Karpas-422 (cell line): ENCODE results near the gene MR1. TPM values are rescaled to one million over a fixed set of nuclear protein-coding genes. Genes with fewer than 3 reads are reported as not detected.
A peak's percentile ranks its signal among the peaks of the same experiment; 100 is the strongest.

Experiments used
- DNase-seq: peaks from one replicate; pipeline ENCODE4 v3.0.0-alpha.2; 2015
- H2AFZ ChIP-seq: fragments of 200-600 bp; sonication (generic); 2 replicates; pipeline ENCODE4 v1.6.1; 2014; ENCODE audit warnings: antibody characterized with exemption, low read length, mixed read lengths
- H3K27ac ChIP-seq: fragments of 200-600 bp; sonication (generic); 2 replicates; pipeline ENCODE4 v1.5.1; 2014; ENCODE audit warnings: mild to moderate bottlenecking, low read length, moderate library complexity
- H3K27me3 ChIP-seq: fragments of 200-600 bp; sonication (generic); 2 replicates; pipeline ENCODE4 v1.6.1; 2014; ENCODE audit warnings: low read length, mixed read lengths
- H3K36me3 ChIP-seq: fragments of 200-600 bp; sonication (generic); 2 replicates; pipeline ENCODE4 v1.6.1; 2014; ENCODE audit warnings: low read length, mixed read lengths; ENCODE audit not compliant: insufficient read depth
- H3K4me1 ChIP-seq: fragments of 200-600 bp; sonication (generic); 2 replicates; pipeline ENCODE4 v1.6.1; 2014; ENCODE audit warnings: mild to moderate bottlenecking, low read length, mixed read lengths
- H3K4me2 ChIP-seq: fragments of 200-600 bp; sonication (generic); 2 replicates; pipeline ENCODE4 v1.6.1; 2014; ENCODE audit warnings: low read length, low read depth, mild to moderate bottlenecking; ENCODE audit not compliant: poor library complexity, severe bottlenecking
- H3K4me3 ChIP-seq: fragments of 200-600 bp; sonication (generic); 2 replicates; pipeline ENCODE4 v1.5.1; 2014; ENCODE audit warnings: mild to moderate bottlenecking, antibody characterized with exemption, low read length, mixed read lengths
- H3K79me2 ChIP-seq: fragments of 200-600 bp; sonication (generic); 2 replicates; pipeline ENCODE4 v1.6.1; 2014; ENCODE audit warnings: mild to moderate bottlenecking, low read length, mixed read lengths
- H3K9ac ChIP-seq: fragments of 200-600 bp; sonication (generic); 2 replicates; pipeline ENCODE4 v1.6.0; 2014; ENCODE audit warnings: low read length
- H3K9me2 ChIP-seq: fragments of 200-600 bp; sonication (generic), shearing (Covaris generic); replicated peaks from 2 replicates; pipeline ENCODE4 v1.6.0; 2014; ENCODE audit warnings: mild to moderate bottlenecking, low read length, moderate library complexity; ENCODE audit not compliant: insufficient read depth
- H3K9me3 ChIP-seq: fragments of 300-700, 200-600 bp; sonication (generic); 2 replicates; pipeline ENCODE4 v1.6.1; 2014; ENCODE audit warnings: low read length, mixed read lengths
- H4K20me1 ChIP-seq: fragments of 200-600 bp; sonication (generic); 2 replicates; pipeline ENCODE4 v1.6.1; 2014; ENCODE audit warnings: mild to moderate bottlenecking, antibody characterized with exemption, low read length, low read depth; ENCODE audit not compliant: insufficient read depth
- total RNA-seq: library from RNA; depleted of rRNA; stranded (reverse); fragments of >200 nt; shearing (Covaris generic); gene quantifications from 2 replicates; pipeline ENCODE4 v1.2.3, GENCODE V29; 2014; ENCODE audit warnings: low replicate concordance; rRNA removed

Gene MR1
- total RNA-seq, 1 experiment from 2014 or later: 37.3 TPM

DNA sequence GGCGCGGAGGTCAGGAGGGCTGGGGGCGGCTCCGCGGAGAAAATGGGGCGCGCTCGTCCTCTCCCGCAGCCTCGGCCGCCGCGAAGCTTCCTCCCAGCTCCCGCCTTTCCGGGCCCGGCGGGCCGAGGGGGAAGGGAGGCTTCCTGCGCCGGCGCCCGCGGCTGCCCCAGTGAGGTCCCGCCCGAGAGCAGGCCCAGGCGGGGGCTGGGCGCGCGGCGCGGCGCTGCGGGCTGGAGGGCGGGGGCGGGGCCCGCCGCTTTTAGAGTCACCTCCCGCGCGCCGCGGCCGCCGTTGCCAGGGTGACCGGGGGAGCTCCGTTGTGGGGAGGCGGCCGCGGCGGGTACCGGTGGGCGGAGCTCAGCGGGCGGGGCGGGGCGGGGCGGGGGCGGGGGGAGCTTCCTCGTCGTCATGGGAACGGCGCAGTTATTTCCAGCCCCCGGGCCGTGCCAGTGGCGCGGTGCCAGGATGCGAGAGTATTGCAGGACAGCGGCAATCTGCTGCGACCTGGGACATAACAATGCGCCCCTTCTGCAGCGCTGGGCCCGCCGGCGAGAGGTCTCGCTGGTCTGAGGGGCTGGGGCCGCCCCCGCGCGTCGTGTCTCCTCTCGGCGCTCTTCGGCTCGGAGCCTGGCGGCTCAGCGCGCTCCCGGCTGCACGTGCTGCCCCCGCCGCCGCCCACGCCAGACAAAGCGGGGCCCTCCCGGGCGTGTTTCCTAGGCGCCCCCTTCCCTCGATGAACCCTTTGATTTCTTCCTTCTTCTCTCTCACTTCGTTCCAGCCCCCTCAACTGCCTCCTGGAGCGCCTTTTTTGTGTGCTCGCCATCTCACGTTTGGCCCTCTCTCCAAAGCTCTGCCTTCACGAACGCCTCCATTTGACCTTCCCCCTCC is 71.6 kb downstream of the MR1 start:
- peak overlapping the region; percentile 98 for H2AFZ ChIP-seq
- no peaks in the 10 kb centered on the region for H3K36me3 ChIP-seq
- peak overlapping the region; percentile 72 for H3K9ac ChIP-seq
- no peaks in the 10 kb centered on the region for H3K9me3 ChIP-seq
- H3K9me2 ChIP-seq: no peaks in the 10 kb centered on the region
- H4K20me1 ChIP-seq: no peaks in the 10 kb centered on the region
- H3K4me3 ChIP-seq: peak overlapping the region; percentile 68
- no peaks in the 10 kb centered on the region for H3K79me2 ChIP-seq
- H3K27me3 ChIP-seq: no peaks in the 10 kb centered on the region
- peaks cover 39% of the 10 kb centered on the region for H3K4me1 ChIP-seq
- H3K27ac ChIP-seq: no peak overlapping the region
- peak overlapping the region; percentile 97 for H3K4me2 ChIP-seq
- DNase-seq: peak; percentile 93

GRCh38 chr1:181106022-181106312 is 72.2 kb downstream of the MR1 start:
- H3K4me3 ChIP-seq: peak overlapping the region; percentile 63
- H3K4me1 ChIP-seq: peaks cover 41% of the 10 kb centered on the region
- H4K20me1 ChIP-seq: no peaks in the 10 kb centered on the region

DNA sequence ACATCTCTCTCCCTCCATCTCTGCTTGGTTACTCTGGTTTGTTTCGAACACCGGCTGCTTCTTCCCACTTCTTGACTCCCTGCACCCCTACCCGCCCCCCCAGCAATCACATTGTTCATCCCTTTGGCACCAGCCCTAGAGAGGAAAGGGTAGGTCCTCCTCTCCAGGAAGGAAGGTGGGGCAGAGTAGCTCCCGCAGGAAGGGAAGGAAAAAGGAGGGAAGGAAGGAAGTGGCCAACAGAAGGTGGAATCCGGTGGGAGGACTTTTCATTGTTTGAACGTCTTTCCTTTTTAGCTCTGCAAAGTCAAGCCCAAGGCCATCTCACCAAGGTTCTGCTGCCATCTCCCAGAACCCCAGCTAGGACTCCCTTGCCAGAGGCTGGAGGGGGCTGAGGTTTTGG is 72.7 kb downstream of the MR1 start:
- Histone ChIP-seq H3K79me2 (no peaks in the 10 kb centered on the region), H3K27me3 (no peaks in the 10 kb centered on the region), H3K27ac (no peak overlapping the region), H2AFZ (no peak overlapping the region), H3K4me3 (no peak overlapping the region), H3K9me2 (no peaks in the 10 kb centered on the region), H3K4me2 (no peak overlapping the region), H4K20me1 (no peaks in the 10 kb centered on the region), H3K9me3 (no peaks in the 10 kb centered on the region), H3K4me1 (peaks cover 41% of the 10 kb centered on the region), H3K36me3 (no peaks in the 10 kb centered on the region), H3K9ac (no peak overlapping the region)
- no peak for DNase-seq

More at GRCh38 chr1:181106022-181106312, 72.2 kb downstream of the MR1 start:
- Histone ChIP-seq H3K9me3 (no peaks in the 10 kb centered on the region), H3K27me3 (no peaks in the 10 kb centered on the region), H2AFZ (0 out of 2 replicates have a peak overlapping the region, but pooled peaks have one; percentile 68), H3K9ac (0 out of 2 replicates have a peak overlapping the region, but pooled peaks have one; percentile 11), H3K4me2 (peak overlapping the region; percentile 78), H3K9me2 (no peaks in the 10 kb centered on the region), H3K27ac (no peak overlapping the region), H3K36me3 (no peaks in the 10 kb centered on the region), H3K79me2 (no peaks in the 10 kb centered on the region)
- DNase-seq: no peak

DNA sequence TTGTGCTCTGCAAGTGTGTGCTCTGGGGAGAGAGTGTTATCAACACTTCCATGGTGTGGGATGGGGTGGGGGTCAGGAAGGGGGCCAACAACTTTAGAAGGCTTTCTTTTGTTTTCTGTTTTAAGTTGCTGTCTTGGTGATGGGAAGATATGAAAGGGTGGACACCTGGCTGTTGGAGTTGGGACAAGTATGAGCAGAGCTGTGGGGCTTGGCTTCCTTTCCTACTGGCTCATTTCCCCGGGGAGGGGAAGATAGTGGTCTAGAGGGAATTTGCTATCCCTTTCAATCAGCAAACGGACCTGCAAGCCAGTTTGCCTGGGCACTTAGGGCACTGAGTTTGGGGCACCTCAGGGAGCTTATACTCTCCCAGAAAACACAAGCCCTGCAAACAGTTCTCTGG is 73.9 kb downstream of the MR1 start:
- Histone ChIP-seq H3K9me3 (no peaks in the 10 kb centered on the region), H3K9ac (no peak overlapping the region), H3K27me3 (no peaks in the 10 kb centered on the region), H3K4me2 (no peak overlapping the region), H3K79me2 (no peaks in the 10 kb centered on the region), H3K9me2 (no peaks in the 10 kb centered on the region), H4K20me1 (no peaks in the 10 kb centered on the region), H2AFZ (no peak overlapping the region), H3K4me1 (peaks cover 41% of the 10 kb centered on the region), H3K4me3 (no peak overlapping the region), H3K36me3 (no peaks in the 10 kb centered on the region), H3K27ac (no peak overlapping the region)
- DNase-seq: no peak

- Histone ChIP-seq H3K4me2 (no peak overlapping the region), H3K9me2 (no peaks in the 10 kb centered on the region), H3K27me3 (no peaks in the 10 kb centered on the region), H3K36me3 (no peaks in the 10 kb centered on the region), H3K4me3 (no peak overlapping the region), H3K9me3 (no peaks in the 10 kb centered on the region), H2AFZ (no peak overlapping the region), H3K9ac (no peak overlapping the region), H3K79me2 (no peaks in the 10 kb centered on the region), H3K27ac (no peak overlapping the region), H3K4me1 (peaks cover 41% of the 10 kb centered on the region), H4K20me1 (no peaks in the 10 kb centered on the region)
- no peak for DNase-seq
Observed at GRCh38 chr1:181108304-181108867, 74.6 kb downstream of the MR1 start.

- Histone ChIP-seq H3K27me3 (no peaks in the 10 kb centered on the region), H3K79me2 (no peaks in the 10 kb centered on the region), H3K27ac (no peak overlapping the region), H2AFZ (no peak overlapping the region), H3K4me2 (no peak overlapping the region), H3K36me3 (no peaks in the 10 kb centered on the region), H3K4me1 (peaks cover 37% of the 10 kb centered on the region), H3K9ac (no peak overlapping the region), H3K9me3 (no peaks in the 10 kb centered on the region), H3K9me2 (no peaks in the 10 kb centered on the region), H3K4me3 (no peak overlapping the region), H4K20me1 (no peaks in the 10 kb centered on the region)
- no peak for DNase-seq
Observed at GRCh38 chr1:181110013-181110412, 76.2 kb downstream of the MR1 start.

Other genes starting within 250 kb of the MR1 start
- gene KIAA1614, start 121.1 kb upstream of the MR1 start, total RNA-seq: 0.07 TPM in 1 of 2 replicates, not detected in the other
- gene STX6, start 11.1 kb upstream of the MR1 start, total RNA-seq: 25.0 and 26.4 TPM in 2 replicates
- 5.3 and 9.9 TPM in 2 replicates for gene IER5, start 54.7 kb downstream of the MR1 start, total RNA-seq